ENCODE data around the gene INHBE.

The INHBE gene

DNA sequence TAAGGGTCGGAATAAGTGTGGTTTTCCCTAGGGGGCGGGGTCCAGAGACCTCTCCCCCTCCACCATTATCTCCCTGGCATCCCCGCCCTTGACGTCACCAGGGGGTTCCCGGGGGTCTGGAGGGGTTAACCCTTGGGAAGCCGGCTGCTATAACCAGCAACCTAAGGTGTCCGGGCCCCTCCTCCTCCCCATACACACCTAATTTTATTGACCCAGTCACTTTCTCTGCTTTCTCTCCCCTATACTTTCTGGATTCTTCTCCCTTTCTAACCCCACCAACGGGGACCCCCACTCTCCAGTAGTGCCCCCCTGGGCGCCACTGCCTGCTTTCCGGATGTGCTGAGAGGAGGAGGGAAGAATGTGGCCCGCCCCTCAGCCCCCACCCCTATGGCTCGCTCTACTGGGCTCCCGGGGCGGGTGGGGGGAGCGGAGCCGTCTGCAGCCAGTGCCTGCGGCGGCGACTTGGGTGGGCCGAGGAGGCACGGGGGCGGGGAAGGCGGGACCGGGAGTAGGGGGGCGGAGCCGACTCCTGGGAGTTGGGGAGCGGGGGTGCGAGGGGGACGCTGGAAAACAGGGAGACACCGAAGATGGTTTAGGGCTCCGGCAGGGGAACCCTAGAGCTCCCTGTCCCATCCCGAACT lies 6.3 kb downstream of the INHBE start:
- no peak for DNase-seq (ENCODE audit: low read depth in 2 of 2)

DNA sequence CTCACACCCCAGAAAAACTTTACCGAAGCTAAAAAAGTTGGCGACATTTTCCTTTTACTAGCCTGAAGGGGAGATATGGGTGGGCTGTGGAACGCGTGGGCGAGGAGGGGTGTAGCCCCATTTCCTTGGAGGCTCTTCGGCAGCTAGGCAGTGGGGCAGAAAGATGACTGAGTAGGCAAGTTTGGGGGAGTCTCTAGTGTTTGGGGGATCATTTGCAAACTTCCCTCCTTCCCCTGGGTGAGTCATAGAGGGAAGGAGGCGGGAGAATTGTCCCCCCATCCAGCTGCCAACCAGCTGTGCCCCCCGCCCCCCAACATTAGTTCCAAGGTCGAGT lies 6.8 kb downstream of the INHBE start:
- DNase-seq (ENCODE audit: low read depth in 2 of 2), result no peak

DNA sequence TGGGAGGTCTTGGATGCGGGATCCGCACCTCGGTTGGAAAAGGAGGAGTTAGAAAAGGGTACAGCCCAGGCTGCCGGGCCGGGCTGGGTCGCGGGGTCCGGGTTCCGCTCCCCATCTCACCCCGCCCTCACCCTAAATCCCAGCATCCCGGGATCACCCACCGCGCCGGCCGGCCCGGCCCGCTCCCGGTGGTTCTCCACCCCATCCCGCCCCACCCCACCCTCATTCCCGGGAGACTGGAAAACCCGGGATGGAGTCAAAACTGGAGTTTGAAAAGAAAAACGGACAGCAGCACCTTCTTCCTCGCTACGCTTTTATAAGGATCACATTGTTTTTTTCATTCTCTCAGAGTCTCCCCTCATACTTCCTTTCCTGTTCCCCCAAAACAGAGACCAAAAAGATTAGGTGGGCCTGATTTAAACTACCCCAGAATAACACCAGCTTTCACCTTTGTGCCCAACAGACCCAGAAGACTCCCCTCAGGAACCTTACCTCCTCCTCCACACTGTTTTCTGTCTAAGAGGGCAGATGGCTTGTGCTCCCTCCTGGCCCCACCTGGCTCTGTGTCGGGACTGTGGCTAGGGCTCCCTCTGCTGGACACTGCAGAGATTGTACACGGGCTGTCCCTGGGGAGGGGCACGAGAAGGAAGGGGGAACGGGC lies 7.3 kb downstream of the INHBE start:
- DNase-seq (ENCODE audit: low read depth in 2 of 2), result peak; percentile 81

DNA sequence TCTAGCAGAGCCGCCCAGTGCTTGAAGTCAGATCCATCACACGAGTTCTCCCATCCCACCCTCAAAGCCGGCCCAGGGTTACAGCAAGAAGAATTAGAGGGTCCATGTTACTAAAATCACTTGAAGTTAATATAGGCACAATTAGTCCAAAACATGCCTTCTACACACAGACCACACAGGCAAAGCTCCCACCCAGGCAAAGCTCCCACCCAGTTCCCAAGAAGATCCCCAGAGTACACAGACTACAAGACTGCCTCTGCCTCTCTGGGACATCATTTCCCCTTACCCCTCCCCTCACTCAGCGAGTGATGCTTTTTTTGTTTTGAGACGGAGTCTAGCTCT lies 7.8 kb downstream of the INHBE start:
- no peak for DNase-seq (ENCODE audit: low read depth in 2 of 2)

DNA sequence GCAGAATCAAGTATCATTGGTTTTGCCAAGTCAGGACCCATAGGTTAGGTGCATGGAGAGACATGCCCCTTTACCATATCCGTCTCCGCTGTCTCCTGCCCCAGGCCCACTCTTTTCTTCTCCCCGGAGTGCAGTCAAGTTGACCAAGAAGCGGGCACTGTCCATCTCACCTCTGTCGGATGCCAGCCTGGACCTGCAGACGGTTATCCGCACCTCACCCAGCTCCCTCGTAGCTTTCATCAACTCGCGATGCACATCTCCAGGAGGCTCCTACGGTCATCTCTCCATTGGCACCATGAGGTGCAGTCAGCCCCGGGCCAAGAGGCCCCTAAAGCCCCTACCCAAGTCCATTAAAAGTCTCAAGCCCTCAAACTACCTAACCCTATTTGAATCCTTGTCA lies 9.5 kb downstream of the INHBE start:
- DNase-seq (ENCODE audit: low read depth in 2 of 2), result no peak

DNA sequence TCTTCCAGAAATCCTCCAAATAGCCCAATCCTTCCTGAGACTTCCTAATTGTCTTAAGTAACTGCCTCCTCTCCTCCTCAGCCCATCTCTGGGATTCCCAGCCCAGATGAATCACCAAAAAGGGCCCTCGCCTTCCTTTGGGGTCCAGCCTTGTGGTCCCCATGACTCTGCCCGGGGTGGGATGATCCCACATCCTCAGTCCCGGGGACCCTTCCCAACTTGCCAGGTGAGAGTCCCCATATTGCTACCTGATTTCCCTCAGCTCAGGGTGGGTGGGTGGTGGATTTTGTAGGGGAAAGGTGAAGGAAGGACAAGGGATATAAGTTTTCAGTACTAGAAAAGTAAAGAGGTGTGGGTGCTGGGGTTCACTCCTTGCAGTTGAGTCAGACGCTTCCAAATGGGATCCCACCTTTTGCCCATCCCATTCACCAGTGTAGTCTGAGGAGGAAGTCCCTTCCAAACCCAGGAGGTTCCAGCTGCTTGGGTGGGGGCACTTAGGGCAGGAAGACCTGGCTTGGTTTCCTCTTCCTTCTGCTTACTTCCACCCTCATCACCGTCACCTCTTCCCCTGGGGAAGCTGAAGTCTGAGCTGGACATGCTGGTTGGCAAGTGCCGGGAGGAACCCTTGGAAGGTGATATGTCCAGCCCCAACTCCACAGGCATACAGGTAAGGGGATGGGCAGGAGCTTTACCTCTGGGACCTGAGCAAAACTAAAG lies 10.1 kb downstream of the INHBE start:
- DNase-seq (ENCODE audit: low read depth in 2 of 2), result no peak

DNA sequence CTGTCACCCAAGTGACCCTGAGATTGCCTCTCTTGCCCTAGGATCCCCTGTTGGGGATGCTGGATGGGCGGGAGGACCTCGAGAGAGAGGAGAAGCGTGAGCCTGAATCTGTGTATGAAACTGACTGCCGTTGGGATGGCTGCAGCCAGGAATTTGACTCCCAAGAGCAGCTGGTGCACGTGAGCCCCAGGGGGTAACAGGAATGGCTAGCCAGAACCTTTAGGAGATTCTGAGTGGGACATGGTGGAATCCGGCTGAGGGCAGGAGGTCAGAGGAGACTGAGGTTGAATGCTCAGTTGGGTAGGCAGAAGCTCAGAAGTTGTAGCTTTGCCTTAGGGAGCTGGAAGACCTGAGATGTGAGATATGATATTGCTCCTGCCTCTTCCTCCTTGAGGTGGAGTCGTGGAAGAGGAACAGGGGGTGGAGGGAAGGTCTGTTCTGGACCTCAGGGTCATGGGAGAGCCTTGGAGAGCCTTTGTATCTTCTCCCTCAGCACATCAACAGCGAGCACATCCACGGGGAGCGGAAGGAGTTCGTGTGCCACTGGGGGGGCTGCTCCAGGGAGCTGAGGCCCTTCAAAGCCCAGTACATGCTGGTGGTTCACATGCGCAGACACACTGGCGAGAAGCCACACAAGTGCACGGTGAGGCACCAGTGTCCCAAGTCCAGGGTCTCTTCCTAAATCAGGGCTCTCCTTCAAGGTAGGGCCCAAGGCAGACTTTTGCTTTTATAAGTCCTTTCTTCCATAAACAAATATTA lies 10.8 kb downstream of the INHBE start:
- no peak for DNase-seq (ENCODE audit: low read depth in 2 of 2)

DNA sequence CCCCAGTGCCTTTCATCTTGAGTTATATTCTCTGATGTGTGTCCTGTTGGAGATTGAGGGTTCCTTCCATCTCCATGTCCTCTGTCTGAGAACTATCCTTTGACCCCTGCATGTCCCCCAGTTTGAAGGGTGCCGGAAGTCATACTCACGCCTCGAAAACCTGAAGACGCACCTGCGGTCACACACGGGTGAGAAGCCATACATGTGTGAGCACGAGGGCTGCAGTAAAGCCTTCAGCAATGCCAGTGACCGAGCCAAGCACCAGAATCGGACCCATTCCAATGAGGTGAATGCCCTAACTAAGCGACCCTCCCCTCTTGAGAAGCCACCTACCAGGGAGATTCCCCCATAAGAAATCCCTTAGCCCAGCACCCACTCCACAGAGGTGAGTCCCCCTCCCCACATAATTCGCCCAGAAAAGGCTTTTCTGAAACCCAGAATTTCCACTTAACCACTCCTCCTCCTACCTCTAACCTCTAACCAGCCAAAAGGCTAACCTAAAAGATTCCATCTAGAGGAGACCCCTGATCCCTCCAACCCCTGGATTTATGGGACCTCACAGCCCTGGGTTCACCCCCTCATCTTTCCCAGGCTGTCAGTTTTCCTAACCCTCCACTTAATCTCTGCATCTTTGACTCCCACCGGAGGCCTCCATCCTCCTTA lies 12.2 kb downstream of the INHBE start:
- no peak for DNase-seq (ENCODE audit: low read depth in 2 of 2)

DNA sequence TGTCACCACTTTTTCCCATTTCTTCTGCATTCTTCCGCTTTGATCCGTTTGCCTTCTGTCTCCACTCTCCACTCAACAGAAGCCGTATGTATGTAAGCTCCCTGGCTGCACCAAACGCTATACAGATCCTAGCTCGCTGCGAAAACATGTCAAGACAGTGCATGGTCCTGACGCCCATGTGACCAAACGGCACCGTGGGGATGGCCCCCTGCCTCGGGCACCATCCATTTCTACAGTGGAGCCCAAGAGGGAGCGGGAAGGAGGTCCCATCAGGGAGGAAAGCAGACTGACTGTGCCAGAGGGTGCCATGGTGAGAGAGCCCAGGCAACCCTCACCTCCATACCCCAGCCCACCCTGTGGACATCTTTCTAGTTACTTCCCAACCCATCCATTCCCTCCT lies 12.8 kb downstream of the INHBE start:
- no peak for DNase-seq (ENCODE audit: low read depth in 2 of 2)

DNA sequence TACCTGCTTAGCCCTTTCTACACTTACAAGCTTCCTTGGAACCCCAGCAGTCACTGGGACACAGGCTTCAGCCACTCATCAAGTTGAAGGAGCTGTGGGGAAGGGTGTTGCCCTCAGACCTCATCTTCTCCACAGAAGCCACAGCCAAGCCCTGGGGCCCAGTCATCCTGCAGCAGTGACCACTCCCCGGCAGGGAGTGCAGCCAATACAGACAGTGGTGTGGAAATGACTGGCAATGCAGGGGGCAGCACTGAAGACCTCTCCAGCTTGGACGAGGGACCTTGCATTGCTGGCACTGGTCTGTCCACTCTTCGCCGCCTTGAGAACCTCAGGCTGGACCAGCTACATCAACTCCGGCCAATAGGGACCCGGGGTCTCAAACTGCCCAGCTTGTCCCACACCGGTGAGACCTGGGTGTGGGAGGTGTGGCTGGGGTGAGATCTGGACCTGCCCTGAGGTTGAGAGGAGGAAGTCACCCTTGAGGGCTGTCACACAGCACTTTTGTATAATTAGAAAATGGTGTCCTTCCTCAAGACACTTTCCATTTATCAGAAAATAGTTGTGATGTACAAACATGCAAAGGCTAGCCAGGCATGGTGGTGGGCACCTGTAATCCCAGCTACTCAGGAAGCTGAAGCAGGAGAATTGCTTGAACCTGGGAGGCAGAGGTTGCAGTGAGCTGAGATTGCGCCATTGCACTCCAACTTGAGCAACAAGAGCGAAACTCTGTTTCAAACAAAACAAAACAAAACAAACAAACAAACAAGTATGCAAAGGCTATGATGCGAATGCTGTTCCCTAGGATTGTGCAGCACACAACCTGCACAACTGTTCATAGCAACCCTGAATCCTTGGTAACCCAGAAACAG lies 14.4 kb downstream of the INHBE start:
- DNase-seq (ENCODE audit: low read depth in 2 of 2), result no peak

DNA sequence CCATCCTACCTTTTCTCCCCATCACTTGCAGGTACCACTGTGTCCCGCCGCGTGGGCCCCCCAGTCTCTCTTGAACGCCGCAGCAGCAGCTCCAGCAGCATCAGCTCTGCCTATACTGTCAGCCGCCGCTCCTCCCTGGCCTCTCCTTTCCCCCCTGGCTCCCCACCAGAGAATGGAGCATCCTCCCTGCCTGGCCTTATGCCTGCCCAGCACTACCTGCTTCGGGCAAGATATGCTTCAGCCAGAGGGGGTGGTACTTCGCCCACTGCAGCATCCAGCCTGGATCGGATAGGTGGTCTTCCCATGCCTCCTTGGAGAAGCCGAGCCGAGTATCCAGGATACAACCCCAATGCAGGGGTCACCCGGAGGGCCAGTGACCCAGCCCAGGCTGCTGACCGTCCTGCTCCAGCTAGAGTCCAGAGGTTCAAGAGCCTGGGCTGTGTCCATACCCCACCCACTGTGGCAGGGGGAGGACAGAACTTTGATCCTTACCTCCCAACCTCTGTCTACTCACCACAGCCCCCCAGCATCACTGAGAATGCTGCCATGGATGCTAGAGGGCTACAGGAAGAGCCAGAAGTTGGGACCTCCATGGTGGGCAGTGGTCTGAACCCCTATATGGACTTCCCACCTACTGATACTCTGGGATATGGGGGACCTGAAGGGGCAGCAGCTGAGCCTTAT lies 15.3 kb downstream of the INHBE start:
- DNase-seq (ENCODE audit: low read depth in 2 of 2), result no peak

DNA sequence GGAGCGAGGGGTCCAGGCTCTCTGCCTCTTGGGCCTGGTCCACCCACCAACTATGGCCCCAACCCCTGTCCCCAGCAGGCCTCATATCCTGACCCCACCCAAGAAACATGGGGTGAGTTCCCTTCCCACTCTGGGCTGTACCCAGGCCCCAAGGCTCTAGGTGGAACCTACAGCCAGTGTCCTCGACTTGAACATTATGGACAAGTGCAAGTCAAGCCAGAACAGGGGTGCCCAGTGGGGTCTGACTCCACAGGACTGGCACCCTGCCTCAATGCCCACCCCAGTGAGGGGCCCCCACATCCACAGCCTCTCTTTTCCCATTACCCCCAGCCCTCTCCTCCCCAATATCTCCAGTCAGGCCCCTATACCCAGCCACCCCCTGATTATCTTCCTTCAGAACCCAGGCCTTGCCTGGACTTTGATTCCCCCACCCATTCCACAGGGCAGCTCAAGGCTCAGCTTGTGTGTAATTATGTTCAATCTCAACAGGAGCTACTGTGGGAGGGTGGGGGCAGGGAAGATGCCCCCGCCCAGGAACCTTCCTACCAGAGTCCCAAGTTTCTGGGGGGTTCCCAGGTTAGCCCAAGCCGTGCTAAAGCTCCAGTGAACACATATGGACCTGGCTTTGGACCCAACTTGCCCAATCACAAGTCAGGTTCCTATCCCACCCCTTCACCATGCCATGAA lies 16.0 kb downstream of the INHBE start:
- no peak for DNase-seq (ENCODE audit: low read depth in 2 of 2)

DNA sequence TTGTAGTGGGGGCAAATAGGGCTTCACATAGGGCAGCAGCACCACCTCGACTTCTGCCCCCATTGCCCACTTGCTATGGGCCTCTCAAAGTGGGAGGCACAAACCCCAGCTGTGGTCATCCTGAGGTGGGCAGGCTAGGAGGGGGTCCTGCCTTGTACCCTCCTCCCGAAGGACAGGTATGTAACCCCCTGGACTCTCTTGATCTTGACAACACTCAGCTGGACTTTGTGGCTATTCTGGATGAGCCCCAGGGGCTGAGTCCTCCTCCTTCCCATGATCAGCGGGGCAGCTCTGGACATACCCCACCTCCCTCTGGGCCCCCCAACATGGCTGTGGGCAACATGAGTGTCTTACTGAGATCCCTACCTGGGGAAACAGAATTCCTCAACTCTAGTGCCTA lies 16.6 kb downstream of the INHBE start:
- no peak for DNase-seq (ENCODE audit: low read depth in 2 of 2)

DNA sequence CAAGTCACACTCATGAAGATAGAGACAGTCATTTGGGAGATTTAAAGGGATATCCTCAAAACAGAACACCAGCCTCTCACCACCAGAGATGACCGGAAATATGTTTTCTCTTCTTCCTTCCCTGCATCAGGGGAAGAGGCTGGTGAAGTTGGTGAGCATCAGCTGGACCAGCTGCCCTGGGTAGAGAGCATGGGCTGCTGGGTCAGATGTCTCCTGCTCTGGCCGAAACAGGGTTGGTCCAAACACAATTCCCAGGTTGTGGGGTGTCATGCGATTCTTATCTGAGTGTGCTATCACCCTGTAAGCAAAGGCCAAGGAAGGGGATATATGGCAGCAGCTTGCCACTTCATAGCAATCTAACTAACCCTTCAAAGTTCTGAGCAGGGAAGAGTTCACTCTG lies 17.3 kb downstream of the INHBE start:
- no peak for DNase-seq (ENCODE audit: low read depth in 2 of 2)

DNA sequence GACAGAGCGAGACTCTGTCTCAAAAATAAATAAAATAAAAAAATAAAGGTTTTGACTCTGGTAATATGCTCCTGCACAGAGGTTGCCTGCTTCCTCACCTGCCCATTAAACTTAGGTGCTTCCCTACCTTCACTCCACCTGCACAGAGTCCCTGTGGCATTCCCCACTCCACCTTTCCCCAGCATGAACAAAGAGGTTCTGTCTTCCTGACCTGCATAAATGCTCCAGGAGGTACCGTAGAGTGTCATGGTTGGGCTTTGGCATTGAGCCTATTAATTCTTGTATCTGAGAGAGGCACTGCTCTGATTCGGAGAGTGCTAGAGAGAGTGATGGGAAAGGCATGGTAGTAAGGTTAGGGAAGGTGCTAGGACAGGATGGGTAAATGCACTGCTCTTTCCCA lies 18.3 kb downstream of the INHBE start:
- no peak for DNase-seq (ENCODE audit: low read depth in 2 of 2)

DNA sequence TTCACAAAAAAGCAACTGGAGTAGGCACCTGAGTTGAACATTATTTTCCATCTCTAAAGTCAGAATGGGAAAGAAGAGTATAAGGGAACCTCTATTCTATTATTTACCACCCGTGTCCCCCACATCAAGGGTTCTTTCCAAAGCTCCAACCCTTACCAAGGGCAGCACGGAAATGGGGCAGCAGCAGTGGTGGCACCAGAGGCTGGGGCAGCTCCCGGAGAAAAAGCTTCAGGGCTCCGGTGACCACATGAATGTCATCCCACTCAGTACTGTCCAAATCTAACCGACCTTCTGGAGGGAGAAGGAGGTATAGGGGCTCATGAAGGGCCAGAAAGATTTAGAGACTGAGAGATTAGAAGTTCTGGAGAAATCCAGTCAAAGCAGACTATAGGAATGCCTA lies 18.8 kb downstream of the INHBE start:
- no peak for DNase-seq (ENCODE audit: low read depth in 2 of 2)

DNA sequence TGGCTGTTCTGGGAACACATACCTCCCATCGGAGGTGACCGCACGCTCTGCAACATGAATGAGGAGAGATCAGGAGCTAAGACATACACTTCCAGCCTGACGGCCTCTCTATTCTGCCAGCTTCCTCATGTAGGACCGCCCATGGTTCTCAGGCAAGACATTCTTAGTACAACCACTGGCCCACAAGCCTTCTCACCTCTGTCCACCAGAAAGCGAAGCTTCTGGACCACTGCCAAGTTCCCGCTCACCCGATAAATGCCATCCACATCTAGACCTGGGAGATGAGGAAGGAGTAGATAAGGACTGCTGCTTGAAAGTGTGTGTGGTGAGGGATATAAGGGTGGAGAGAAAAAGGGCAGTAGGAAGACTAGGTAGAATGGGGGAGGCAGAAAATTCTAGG lies 19.3 kb downstream of the INHBE start:
- no peak for DNase-seq (ENCODE audit: low read depth in 2 of 2)

DNA sequence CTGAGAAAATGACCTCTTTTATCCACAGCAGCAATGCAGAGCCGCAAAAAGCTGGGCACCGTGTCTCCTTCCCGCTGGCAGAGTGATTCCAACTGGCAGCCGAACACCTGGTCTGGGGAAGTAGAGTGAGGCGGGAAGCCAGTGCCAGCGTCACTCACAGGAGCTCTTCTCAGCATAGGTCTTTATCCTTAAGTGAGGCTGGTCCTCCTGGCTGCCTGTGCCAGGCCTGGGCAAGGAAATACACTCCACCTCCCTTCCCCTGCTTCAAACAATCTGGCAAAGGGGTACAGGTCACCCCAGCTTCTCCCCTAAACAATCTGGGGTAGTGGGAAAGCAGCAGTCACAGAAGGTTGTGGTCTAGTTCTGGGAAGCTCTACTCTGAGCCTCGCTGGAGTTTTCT lies 19.8 kb downstream of the INHBE start:
- no peak for DNase-seq (ENCODE audit: low read depth in 2 of 2)

DNA sequence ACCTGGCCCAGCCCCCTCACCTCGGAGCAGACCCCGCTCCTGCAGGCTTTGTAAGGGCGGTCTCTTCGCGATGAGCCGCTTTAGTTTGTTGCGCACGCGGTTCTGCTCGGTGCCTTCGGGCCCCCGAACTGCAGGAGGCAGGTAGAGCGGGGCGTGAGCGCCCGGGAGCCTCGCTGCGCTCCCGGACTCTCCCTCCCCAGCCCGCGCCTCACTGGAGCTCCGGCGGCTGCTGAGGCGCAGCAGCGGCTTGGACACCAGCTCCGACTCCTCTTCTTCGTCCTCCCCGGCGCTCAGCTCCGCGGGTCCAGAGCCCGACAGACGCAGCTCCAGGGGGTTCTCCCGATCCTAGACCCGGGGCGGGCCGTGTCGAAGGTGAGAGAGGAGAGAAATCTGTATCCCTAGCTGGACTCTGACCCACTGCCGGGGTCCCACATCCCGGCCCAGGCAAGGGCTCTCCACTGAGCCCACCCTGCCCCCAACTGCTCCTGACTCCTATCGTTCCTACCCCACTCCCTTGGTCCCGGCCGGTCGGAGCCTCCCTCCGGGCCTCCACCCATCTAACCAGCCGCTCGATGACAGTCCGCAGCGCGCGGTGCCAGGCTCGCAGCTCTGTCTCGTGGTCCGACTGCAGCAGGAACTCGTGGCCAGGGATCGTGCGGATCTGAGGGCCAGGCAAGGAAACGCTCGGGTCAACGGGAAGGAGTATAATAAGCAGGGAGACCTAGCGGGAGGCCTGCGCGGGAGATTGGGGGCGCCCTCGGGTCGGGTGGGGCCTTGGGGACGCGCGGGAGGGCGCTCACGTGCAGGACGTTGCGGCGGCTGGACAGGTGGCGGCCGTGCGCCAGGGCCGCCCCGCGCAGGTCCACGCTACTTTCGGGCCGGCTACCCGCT lies 20.4 kb downstream of the INHBE start:
- DNase-seq (ENCODE audit: low read depth in 2 of 2), result no peak

Data from activated CD8-positive, alpha-beta memory T cell treated with anti-CD3 and anti-CD28 coated beads for 4 hours (primary cell).